ENCODE data around the gene PI4KA.
A peak's percentile ranks its signal among the peaks of the same experiment; 100 is the strongest.
"Not testable (repeated sequence)": the region's sequence is repeated elsewhere in the genome, so short reads cannot be mapped to it uniquely, and the experiment has no call there.

PI4KA gene

DNA sequence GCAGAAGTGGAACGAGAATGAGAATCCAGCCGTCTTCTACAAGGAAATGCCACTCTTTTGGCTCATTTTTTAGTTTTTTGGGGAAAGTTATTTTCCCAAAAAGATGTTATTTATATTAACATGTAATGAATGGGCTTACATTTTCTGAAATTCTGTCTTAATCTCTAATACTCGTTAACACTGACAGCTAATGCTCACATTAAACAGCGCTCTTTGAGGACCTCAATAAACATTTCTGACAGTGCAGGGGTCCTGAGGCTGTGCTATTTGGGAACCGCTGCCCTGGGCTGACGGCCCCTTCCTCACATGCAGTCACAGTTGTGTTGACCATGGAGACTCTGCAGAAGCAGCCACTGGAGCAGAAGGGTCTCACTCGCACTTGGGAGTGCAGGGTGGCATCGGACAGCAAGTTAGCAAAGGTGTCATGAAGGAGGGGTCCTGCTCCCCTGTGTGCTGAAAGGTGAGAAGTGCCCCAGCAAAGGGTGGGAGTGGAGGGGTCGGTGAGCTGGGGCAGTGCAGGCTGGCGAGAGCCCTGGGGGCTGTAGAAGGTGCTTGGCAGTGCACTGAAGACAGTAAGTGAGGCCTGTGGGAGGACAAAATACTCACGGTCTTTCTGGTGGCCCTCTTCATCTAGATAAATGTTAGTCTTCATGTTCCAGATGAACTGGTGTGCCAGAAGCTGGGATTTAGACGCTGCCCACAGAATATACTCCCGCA, 137.8 kb downstream of the PI4KA start:
- DNase-seq = no peak

DNA sequence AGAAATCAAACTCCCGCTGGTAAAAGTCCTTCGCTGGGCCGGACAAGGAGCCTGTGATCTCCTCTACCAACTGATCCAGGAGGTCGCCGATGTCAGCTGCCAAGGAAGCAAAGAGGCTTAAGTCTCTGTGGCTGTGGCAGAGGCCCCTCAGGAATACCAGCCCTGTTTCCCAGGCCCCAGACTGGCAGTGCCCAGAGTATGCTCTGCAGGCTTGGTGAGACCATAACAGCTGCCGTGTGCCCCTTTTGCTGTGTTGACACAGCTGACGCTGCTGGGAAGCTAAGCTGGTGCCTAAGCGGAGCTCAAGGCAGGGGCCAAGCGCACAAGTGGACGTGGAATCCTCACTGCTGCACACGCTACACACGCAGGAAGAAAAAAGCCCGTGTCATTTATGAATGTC, 139.9 kb downstream of the PI4KA start:
- DNase-seq = not testable (repeated sequence)

DNA sequence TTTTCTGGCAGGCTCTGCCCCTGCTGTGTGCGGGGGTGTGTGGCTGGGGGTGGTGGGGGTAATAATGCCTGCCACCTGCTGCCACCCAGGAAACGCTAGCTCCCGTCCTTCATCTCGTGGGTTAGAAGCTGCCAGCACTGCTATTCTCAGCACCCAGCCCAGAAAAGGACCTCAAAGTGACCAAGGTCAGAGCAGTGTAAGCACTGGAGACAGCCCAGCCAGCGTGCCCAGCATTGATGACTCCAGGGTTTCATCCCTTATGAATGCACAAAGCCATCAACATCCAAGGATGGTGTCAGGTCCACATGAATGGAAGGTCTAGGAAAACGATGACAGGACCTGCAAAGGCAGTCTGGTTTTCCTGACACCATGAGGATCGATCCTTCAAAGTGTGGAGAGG, 140.6 kb downstream of the PI4KA start:
- not testable (repeated sequence) for DNase-seq

DNA sequence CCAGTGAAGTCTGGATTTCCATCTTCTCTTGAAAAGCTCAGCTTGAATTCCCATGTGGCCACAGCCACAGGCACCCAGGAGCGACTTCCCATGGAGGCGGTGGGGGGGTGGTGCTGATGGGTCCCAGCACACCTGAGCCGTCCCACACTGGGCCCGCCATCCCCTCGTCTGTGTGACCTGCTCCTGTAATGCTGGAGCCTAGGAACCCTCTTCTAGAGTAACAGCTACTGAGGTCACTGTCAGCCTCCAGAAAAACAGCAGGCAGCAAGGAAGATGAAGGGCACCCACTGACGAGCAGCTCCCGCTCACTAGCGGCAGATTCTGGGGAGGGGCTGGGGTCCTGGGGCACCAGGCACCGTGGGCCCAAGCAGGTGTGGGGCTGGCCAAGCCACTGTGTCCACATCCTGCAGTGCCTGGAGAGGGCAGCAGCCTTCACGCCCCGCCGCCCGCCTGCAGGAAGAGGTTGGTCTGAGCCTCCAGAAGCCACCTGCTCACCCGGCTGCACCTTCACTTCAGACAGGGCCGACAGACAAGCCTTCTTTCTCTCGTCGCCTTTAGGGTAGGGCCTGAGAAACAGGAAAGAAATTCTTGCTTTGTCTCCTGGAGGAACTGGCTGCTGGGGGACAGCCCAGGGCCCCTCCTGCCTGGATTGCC, 141.3 kb downstream of the PI4KA start:
- not testable (repeated sequence) for DNase-seq

DNA sequence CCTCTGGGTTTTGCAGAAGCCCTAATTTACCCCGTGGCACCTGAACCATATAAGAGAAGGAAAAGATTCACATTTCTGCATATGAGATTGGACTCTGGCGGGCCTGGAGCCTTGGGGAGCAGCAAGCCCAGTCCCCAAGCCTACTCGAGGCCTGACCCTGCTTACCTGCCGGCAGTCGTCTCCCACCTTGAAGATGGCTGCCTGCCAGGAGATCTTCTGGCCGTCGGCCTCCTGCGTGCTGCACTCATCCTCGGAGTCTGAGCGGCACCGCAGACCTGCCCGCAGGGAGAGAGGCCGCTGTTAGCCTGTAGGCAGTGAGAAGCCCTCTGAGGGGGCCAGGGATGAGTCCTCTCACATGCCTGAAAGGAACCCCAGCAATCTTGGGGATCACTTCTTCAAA, 145.5 kb downstream of the PI4KA start:
- not testable (repeated sequence) for DNase-seq

DNA sequence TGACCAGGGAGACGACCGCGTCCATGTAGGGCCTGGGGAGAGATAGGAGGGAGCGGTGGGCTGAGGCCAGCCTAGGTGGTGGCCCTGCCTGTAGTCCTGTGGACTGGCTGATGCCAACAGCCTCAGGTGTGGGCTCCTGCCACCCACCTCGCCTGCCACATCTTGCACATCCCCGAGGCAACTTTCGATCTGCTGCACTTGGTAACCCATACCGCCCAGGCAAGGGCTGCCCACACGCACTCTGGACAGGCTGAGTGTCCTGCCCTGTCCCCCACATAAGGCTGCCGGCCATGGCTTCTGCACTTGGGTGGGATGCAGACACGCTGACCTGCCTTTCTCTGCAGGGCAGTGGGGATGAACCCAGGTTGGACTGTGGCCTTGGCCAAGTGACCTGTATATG, 148.6 kb downstream of the PI4KA start:
- not testable (repeated sequence) for DNase-seq

DNA sequence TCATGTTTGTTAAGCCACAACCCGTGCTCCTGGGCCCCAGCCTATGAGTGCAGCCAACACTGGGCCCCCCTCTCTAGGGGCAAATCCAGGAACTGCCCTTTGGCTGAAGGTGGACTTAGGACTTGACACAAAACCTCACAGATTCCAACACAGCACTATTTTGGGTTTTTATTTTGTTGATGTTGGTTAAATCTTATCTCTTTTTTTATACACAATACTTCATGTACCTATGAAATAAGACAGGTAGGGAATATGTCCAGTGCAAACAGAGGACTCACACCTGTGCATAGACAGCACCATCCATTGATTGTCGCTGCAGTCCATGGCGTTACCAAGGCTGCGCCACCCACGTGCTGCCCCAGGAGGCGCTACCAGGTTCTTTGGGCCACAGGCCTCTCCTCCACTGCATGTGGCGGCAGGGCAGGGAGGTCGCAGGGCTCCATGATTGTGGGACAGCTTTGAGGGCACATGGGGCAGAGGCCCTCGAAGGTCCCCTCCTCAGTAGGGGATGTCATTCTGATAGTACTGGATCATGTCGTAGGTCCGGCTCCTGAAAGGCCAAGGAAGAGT, 151.0 kb downstream of the PI4KA start:
- DNase-seq = not testable (repeated sequence)

DNA sequence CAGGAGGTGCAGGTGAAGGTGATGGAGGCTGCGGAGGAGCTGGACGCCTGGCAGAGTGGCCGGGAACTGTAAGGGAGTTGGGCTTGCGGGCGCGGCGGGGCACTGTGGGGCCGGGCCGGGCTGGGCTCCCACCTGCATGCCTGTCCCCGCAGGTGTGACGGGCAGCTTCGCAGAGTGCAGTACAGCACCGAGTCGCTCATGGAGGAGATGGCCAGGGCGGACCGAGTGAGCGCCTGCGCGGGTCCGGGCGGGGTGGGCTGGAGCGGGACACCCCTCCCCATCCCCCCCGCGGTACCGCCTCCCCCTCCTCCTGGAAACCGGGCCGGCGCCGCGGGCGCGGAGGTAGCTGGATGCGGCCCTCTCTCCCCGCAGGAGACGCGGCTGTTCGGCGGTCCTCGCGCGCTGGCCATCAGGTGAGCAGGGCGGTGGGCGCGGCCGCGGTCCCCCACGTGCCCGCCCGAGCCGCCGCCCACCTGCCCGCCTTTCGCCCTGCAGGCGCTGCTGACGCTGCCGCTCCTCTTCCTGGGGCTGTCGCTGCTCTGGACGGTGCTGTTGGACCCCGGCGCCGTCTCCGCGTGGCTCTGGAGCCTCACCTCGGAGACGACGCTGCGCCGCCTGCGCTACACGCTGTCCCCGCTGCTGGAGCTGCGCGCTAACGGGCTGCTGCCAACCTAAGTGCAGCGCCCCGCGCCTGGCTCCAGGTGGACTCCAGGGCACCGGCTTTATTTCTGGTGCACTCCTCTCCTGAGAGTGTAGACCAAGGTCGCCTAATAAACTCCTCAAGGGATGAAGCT, 154.6 kb downstream of the PI4KA start:
- DNase-seq = not testable (repeated sequence)

DNA sequence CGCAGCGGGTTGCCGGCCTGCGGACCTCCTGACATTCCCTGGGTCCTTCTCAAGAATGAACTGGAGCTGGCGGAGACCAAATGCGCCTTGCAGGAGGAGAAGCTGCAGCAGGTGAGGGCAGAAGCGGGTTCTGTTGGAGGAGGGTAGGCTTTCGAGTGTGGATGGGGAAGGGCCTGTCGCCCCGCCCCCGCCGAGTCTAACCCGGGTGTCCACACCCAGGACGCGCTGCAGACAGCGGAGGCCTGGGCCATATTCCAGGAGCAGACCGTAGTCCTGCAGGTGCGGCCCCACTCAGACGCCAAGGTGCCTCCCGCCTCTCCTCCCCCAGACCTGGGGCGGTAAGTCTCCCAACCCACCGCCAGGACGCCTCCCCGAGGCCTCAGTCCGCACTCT, 155.2 kb downstream of the PI4KA start:
- DNase-seq = not testable (repeated sequence)

DNA sequence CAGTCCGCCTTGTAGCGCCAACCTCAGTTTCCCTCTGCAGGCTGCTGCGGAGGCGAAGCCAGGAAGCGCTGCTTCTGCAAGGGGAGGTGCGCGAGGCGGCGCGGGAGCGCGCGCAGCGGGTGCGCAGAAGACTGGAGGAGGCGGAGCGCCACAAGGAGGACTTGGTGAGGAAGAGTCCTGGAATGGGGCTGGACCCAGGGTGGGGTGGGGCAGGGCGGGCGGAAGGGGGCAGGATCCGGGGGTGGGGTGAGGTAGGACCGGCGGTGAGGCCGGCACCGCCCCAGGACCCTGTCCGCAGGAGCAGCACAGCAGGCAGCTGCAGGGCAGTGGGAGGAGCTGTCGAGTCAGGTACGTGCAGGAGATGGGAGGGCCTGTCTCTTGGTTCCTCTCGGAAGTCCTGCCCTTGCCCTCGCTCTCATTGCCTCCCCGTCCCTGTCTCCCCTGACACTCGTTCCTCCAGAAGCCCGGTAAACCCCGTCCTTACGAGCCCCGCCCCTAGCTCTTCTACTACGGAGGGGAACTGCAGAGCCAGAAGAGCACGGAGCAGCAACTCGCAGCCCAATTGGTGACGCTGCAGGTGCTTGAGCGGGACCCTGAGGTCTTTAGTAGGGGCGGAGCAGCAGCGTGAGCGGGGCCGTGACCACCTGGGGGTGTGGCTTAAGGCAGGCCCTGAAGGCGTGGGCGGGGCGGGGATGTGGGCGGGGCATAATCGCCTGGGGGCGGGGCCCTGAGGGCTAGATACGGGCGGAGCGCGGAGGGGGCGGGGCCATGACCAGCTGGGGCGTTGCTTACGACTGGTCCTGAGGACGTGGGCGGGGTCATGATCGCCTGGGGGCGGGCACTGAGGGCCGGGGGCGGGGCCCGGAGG, 155.8 kb downstream of the PI4KA start:
- peak; percentile 97 for DNase-seq

DNA sequence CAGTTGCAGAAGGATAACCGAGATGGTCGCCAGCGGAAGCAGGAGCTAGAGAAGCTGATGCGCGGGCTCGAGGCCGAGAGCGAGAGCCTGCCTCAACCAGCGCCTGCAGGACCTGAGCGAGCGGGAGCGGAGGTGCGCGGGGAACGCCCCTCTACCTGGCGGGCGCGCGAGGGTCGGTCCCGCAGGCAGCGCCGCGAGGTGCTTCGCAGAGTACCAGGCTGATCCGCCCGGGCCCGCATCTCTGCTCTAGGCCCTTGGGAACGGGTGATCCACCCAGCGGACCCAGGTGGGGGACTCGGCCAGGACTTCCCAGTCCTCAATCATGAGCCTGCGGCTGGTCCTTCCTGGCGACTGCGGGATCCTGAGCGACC, 156.5 kb downstream of the PI4KA start:
- not testable (repeated sequence) for DNase-seq

DNA sequence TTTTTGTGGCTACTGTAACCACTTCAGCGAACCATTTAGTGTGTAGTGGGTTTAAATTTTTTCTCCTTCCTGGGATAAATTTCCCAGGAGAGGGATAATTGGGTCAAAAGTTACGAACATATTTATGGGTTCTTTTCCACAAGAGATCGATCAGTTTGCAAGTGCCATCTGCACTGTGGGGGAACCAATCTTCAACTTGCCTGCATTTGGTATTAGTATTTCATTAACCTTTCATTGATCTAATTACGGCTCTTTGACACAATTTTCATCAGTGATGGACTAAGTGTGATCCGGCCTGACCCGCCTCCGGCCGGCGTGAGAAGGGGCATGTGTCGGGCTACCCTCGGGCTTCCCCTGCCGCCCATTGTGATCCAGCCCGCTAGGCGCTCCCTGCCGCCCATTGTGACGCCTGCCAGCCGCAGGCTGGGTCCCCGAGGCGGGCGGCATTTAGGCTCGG, 156.9 kb downstream of the PI4KA start:
- DNase-seq = not testable (repeated sequence)

DNA sequence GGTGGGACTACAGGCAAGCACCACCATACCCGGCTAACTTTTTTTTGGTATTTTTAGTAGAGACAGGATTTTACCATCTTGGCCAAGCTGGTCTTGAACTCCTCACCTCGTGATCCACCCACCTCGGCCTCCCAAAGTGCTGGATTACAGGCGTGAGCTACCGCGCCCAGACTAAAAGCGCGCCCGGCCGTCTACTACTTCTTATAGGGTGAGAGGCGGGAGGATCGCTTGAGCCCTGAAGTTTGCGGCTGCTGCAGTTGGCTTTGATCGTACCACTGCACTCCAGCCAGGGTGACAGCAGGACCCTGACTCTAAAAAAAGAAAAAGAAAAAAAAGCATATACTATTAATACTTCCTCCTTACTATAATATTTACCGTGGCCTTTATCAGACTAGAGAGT, 158.3 kb downstream of the PI4KA start:
- DNase-seq = not testable (repeated sequence)

DNA sequence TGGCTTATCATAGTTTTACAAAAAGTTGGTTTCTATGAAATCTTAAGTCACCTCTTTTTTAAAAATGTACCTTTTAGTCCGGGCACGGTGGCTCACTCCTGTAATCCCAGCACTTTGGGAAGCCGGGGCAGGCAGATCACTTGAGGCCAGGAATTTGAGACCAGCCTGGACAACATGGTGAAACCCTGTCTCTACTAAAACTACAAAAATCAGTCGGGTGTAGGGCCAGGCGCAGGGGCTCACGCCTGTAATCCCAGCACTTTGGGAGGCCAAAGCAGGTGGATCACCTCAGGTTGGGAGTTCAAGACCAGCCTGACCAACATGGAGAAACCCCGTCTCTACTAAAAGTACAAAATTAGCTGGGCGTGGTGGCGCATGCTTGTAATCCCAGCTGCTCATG, 158.8 kb downstream of the PI4KA start:
- not testable (repeated sequence) for DNase-seq

DNA sequence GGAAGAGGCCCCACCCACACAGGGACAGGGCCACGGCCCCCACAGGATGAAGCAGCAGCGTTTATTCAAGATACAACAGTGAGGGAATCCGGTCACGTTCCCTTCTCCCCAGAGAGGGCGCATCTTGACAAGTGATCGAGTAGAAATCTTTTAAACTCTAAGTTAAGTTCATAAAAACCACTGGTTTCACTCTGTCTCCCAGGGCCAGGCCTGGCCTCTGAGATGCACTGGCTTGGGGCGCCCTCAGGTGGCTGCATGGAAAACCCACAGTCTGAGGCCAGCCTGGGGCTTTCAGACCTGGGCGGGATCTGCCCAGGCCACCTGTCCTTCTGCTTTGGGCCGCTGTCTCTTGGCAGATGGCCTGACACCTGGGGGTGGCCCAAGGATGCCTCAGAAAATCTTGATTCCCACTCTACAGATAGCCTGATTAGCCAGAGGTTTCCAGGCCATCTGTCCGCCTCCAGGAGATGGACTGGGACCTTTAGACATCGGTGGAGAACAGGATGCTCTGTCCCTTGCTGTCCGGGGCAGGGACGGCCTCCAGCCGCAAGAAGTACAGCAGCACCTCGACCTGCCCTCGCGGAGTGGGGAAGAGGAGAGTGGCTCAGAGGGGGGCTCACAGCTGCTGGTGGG, 161.0 kb downstream of the PI4KA start:
- DNase-seq = peak; percentile 68

DNA sequence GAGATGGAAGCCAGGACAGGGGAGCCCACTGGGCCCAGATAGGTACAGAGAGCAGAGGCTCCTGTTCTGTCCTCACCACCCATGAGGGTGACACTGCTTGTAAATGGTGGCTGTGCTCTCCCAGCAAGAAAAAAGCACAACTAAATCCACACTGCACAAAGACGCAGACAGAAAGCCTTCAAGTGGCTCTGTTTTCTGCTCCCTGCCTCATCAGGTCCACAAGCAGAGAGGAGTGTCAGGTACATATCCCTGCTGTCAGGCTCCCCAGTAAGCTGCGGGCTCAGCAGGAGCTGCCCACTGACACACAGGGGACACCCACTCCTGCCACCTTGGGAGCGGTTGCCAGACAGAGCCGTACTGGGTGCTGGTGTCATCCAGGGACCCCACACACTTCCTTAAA, 162.6 kb downstream of the PI4KA start:
- not testable (repeated sequence) for DNase-seq

DNA sequence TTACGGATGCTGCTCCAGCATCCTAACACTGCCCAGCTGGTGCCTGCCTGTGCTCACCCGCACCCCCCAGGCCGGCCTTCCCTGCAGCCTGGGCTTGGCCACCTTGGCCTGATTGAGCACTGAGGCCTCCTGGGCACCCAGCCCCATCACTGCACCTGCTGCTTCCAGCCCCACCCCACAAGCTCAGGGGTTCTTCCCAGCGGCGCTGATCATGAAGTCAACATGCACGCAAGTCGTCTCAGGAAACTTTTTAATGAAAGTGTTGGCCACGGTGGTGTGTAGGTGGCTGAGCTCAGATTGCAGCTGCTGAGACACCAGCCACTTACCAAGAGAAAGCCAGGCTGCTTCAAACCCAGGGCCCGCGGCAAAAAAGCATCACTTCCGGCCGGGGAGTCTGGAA, 163.4 kb downstream of the PI4KA start:
- not testable (repeated sequence) for DNase-seq

DNA sequence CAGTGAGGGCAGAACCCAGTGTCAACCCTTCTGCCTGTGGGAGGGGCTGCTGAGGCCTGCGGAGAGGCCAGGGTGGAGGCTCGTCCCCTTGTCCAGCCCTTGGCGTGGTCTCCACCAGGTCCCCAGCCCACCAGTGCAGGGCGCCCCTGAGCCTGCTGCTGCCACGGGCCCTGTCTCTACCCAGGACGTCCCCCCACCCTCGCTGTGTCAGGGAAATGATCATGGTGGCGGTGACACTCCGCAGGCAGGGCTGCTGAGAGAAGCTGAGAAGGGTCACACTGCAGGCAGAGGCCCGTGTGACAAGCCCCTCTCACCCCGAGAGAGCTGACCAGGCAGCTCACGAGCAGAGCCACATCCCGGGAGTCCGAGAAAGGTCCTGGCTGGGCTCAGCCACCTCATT, 164.4 kb downstream of the PI4KA start:
- DNase-seq = not testable (repeated sequence)

DNA sequence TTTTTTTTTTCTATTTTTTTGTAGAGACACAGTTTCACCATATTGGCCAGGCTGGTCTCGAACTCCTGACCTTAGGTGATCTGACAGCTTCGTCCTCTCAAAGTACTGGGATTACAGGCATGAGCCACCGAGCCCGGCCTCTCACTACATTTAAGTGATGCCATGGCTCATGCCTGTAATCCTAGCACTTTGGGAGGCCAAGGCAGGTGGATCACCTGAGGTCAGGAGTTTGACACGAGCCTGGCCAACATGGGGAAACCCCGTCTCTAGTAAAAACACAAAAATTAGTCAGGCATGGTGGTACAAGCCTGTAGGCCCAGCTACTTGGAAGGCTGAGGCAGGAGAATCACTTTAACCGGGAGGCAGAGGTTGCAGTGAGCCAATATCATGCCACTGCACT, 165.7 kb downstream of the PI4KA start:
- DNase-seq = not testable (repeated sequence)

DNA sequence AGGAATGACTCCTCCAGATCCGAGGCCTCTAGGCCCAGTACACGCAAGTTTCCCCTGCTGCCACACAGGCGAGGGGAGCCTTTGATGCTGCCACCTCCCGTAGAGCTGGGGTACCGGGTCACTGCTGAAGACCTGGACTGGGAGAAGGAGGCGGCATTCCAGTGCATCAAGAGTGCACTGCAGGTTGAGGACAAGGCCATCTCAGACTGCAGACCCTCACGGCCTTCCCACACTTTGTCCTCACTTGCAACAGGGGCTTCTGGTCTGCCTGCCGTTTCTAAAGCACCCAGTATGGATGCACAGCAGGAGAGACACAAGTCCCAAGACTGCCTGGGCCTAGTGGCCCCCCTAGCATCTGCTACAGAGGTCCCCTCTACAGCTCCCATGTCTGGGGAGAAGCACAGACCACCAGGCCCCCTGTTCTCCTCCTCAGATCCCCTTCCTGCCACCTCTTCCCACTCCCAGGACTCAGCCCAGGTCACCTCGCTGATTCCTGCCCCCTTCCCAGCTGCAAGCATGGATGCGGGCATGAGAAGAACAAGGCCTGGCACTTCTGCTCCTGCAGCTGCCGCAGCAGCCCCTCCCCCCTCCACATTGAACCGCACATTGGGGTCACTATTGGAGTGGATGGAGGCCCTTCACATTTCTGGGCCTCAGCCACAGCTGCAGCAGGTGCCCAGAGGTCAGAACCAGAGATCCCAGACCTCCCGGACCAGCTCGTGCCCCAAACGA, 167.9 kb downstream of the PI4KA start:
- not testable (repeated sequence) for DNase-seq

Measured in activated CD4-positive, alpha-beta T cell treated with anti-CD3 and anti-CD28 coated beads for 1 hour (primary cell).